GM23338 (cell line): ENCODE results near the gene TMEFF1. TPM values are rescaled to one million over a fixed set of nuclear protein-coding genes. Genes with fewer than 3 reads are reported as not detected.

ENCODE experiments used
- ATAC-seq: fragments of 200-7000 bp; cut with Tn5 transposase; 3 replicates; pipeline ENCODE4 v1.9.1; 2020
- DNase-seq: peaks from one replicate; pipeline ENCODE4 v3.0.0-alpha.2; 2015; ENCODE audit warnings: low spot score
- H2AFZ ChIP-seq: fragments of 200-600 bp; sonication (generic); 2 replicates; pipeline ENCODE4 v1.8.0; 2016; ENCODE audit warnings: antibody characterized with exemption, mild to moderate bottlenecking, moderate library complexity
- H3F3A ChIP-seq: fragments of 200-600 bp; sonication (generic); replicated peaks from 2 replicates; pipeline ENCODE4 v1.8.0; 2017; ENCODE audit warnings: antibody characterized with exemption, mixed run types, low read depth
- H3K27ac ChIP-seq: fragments of 200-600 bp; sonication (generic); 2 replicates; pipeline ENCODE4 v1.6.1; 2016; ENCODE audit warnings: low read depth
- H3K27me3 ChIP-seq: fragments of 200-600 bp; sonication (generic); 2 replicates; pipeline ENCODE4 v1.8.0; 2016; ENCODE audit warnings: mild to moderate bottlenecking, mixed run types, moderate library complexity; ENCODE audit not compliant: insufficient read depth
- H3K36me3 ChIP-seq: fragments of 200-600 bp; sonication (generic); 2 replicates; pipeline ENCODE4 v1.8.0; 2016; ENCODE audit warnings: mild to moderate bottlenecking; ENCODE audit not compliant: insufficient read depth
- H3K4me1 ChIP-seq: fragments of 200-600 bp; sonication (generic); 2 replicates; pipeline ENCODE4 v1.8.0; 2016; ENCODE audit warnings: mild to moderate bottlenecking, moderate library complexity; ENCODE audit not compliant: insufficient read depth
- H3K4me2 ChIP-seq: fragments of 200-600 bp; sonication (generic); 2 replicates; pipeline ENCODE4 v1.7.1; 2017; ENCODE audit warnings: mixed run types
- H3K4me3 ChIP-seq: fragments of 200-600 bp; sonication (generic); 2 replicates; pipeline ENCODE4 v1.6.1; 2016; ENCODE audit warnings: mixed run types
- H3K79me2 ChIP-seq: fragments of 200-600 bp; sonication (generic); replicated peaks from 2 replicates; pipeline ENCODE4 v1.8.0; 2017; ENCODE audit warnings: mild to moderate bottlenecking; ENCODE audit not compliant: insufficient read depth
- H3K9me2 ChIP-seq: fragments of 200-600 bp; sonication (generic); 2 replicates; pipeline ENCODE4 v1.8.0; 2017; ENCODE audit not compliant: insufficient read depth
- H4K20me1 ChIP-seq: fragments of 200-600 bp; sonication (generic); replicated peaks from 2 replicates; pipeline ENCODE4 v1.8.0; 2017; ENCODE audit warnings: mild to moderate bottlenecking; ENCODE audit not compliant: insufficient read depth
- H3K27ac Mint-ChIP-seq: 2 replicates; pipeline ENCODE4 v1.8.0; 2020; ENCODE audit warnings: inconsistent platforms, mild to moderate bottlenecking, moderate library complexity, mixed read lengths
- H3K27me3 Mint-ChIP-seq: 3 replicates; pipeline ENCODE4 v1.8.0; 2022; ENCODE audit warnings: low read depth, mild to moderate bottlenecking, moderate library complexity, mixed read lengths, inconsistent platforms; ENCODE audit not compliant: insufficient read depth, poor library complexity
- H3K36me3 Mint-ChIP-seq: 3 replicates; pipeline ENCODE4 v1.8.0; 2021; ENCODE audit warnings: low read depth, mild to moderate bottlenecking, inconsistent platforms, moderate library complexity, mixed read lengths
- H3K4me1 Mint-ChIP-seq: 3 replicates; pipeline ENCODE4 v1.8.0; 2020; ENCODE audit warnings: mild to moderate bottlenecking, inconsistent platforms, mixed read lengths
- H3K4me3 Mint-ChIP-seq: 3 replicates; pipeline ENCODE4 v1.8.0; 2021; ENCODE audit warnings: moderate library complexity, mild to moderate bottlenecking, inconsistent platforms, mixed read lengths
- H3K9me3 Mint-ChIP-seq: 3 replicates; pipeline ENCODE4 v1.8.0; 2020; ENCODE audit warnings: moderate library complexity, mild to moderate bottlenecking, inconsistent platforms, mixed read lengths
- EZH2 ChIP-seq: fragments of 200-600 bp; sonication (generic); IDR thresholded peaks from one replicate; pipeline ENCODE4 v1.8.0; 2017; ENCODE audit warnings: antibody characterized with exemption, mild to moderate bottlenecking, low read depth; ENCODE audit not compliant: unreplicated experiment
- EZH2phosphoT487 ChIP-seq: fragments of 200-600 bp; sonication (generic); IDR thresholded peaks from one replicate; pipeline ENCODE4 v1.8.1; 2018; ENCODE audit warnings: antibody characterized with exemption; ENCODE audit not compliant: unreplicated experiment
- JUNB ChIP-seq: IDR thresholded peaks from one replicate; pipeline ENCODE4 v1.6.1; 2016; ENCODE audit warnings: antibody characterized with exemption; ENCODE audit not compliant: unreplicated experiment
- NANOG ChIP-seq: IDR thresholded peaks from 2 replicates; pipeline ENCODE4 v1.6.1; 2016; ENCODE audit warnings: antibody characterized with exemption, borderline replicate concordance
- POLR2AphosphoS5 ChIP-seq: IDR thresholded peaks from 2 replicates; pipeline ENCODE4 v1.6.1; 2016; ENCODE audit warnings: antibody characterized with exemption, low read depth
- ZNF114 ChIP-seq: fragments of 250-450 bp; sonication (Bioruptor Pico); IDR thresholded peaks from 2 replicates; pipeline ENCODE4 v1.5.0; 2020; ENCODE audit warnings: mild to moderate bottlenecking, moderate library complexity
- ZNF331 ChIP-seq: fragments of 250-450 bp; sonication (Bioruptor Pico); IDR thresholded peaks from 2 replicates; pipeline ENCODE4 v1.5.0; 2020; ENCODE audit warnings: low read depth, mild to moderate bottlenecking, moderate library complexity
- polyA plus RNA-seq: library from polyadenylated mRNA; unstranded; fragments of >200 nt; fragmentation: Nextera tagmentation; extraction: Ambion mirVana; gene quantifications from 2 replicates; pipeline ENCODE4 v1.2.1, GENCODE V29; 2016
- total RNA-seq: library from RNA; depleted of rRNA; stranded (reverse); fragments of >200 nt; shearing (Covaris generic); gene quantifications from 2 replicates; pipeline ENCODE4 v1.2.3, GENCODE V29; 2014
- TF ChIP-seq, protein P1 (sequence below): fragments of 250-450 bp; sonication (Bioruptor Pico); IDR thresholded peaks from 2 replicates; pipeline ENCODE4 v1.5.0; 2020; ENCODE audit warnings: mild to moderate bottlenecking, moderate library complexity
- TF ChIP-seq, protein P2 (sequence below): IDR thresholded peaks from 2 replicates; pipeline ENCODE4 v1.6.1; 2016; ENCODE audit warnings: antibody characterized with exemption

TMEFF1 gene
- total and polyA plus RNA-seq, 2 experiments from 2014 or later = 6.6 to 85.2 TPM

DNA sequence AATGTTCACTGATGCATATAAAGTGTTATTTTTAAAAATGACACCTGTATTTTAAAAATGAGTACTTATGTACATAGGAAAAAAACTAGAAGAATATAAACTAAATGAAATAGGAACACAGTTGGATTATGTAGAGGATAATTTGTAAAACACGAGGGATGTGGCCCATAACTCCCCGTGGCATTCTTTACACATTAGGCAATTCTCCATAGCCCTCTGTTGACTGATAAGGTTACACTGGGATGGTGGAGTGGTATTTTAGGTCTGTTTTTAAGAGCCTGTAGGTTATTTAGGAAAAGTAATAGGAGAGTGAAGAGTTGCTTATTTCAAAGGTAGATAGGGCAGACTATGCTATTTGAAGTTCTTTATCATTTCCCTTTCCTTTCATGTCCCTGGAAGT, 106.7 kb downstream of the TMEFF1 start (continued):
- TF ChIP-seq, protein P1, sequence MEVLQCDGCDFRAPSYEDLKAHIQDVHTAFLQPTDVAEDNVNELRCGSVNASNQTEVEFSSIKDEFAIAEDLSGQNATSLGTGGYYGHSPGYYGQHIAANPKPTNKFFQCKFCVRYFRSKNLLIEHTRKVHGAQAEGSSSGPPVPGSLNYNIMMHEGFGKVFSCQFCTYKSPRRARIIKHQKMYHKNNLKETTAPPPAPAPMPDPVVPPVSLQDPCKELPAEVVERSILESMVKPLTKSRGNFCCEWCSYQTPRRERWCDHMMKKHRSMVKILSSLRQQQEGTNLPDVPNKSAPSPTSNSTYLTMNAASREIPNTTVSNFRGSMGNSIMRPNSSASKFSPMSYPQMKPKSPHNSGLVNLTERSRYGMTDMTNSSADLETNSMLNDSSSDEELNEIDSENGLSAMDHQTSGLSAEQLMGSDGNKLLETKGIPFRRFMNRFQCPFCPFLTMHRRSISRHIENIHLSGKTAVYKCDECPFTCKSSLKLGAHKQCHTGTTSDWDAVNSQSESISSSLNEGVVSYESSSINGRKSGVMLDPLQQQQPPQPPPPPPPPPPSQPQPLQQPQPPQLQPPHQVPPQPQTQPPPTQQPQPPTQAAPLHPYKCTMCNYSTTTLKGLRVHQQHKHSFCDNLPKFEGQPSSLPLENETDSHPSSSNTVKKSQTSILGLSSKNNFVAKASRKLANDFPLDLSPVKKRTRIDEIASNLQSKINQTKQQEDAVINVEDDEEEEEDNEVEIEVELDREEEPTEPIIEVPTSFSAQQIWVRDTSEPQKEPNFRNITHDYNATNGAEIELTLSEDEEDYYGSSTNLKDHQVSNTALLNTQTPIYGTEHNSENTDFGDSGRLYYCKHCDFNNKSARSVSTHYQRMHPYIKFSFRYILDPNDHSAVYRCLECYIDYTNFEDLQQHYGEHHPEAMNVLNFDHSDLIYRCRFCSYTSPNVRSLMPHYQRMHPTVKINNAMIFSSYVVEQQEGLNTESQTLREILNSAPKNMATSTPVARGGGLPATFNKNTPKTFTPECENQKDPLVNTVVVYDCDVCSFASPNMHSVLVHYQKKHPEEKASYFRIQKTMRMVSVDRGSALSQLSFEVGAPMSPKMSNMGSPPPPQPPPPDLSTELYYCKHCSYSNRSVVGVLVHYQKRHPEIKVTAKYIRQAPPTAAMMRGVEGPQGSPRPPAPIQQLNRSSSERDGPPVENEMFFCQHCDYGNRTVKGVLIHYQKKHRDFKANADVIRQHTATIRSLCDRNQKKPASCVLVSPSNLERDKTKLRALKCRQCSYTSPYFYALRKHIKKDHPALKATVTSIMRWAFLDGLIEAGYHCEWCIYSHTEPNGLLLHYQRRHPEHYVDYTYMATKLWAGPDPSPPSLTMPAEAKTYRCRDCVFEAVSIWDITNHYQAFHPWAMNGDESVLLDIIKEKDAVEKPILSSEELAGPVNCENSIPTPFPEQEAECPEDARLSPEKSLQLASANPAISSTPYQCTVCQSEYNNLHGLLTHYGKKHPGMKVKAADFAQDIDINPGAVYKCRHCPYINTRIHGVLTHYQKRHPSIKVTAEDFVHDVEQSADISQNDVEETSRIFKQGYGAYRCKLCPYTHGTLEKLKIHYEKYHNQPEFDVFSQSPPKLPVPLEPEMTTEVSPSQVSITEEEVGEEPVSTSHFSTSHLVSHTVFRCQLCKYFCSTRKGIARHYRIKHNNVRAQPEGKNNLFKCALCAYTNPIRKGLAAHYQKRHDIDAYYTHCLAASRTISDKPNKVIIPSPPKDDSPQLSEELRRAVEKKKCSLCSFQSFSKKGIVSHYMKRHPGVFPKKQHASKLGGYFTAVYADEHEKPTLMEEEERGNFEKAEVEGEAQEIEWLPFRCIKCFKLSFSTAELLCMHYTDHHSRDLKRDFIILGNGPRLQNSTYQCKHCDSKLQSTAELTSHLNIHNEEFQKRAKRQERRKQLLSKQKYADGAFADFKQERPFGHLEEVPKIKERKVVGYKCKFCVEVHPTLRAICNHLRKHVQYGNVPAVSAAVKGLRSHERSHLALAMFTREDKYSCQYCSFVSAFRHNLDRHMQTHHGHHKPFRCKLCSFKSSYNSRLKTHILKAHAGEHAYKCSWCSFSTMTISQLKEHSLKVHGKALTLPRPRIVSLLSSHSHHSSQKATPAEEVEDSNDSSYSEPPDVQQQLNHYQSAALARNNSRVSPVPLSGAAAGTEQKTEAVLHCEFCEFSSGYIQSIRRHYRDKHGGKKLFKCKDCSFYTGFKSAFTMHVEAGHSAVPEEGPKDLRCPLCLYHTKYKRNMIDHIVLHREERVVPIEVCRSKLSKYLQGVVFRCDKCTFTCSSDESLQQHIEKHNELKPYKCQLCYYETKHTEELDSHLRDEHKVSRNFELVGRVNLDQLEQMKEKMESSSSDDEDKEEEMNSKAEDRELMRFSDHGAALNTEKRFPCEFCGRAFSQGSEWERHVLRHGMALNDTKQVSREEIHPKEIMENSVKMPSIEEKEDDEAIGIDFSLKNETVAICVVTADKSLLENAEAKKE = no peak
- TF ChIP-seq JUNB = no peak
- TF ChIP-seq NANOG = no peak
- no peak for TF ChIP-seq ZNF114 (CRISPR knock-in tag)
- no peak for TF ChIP-seq EZH2phosphoT487
- no peak for TF ChIP-seq POLR2AphosphoS5
- TF ChIP-seq, protein P2, sequence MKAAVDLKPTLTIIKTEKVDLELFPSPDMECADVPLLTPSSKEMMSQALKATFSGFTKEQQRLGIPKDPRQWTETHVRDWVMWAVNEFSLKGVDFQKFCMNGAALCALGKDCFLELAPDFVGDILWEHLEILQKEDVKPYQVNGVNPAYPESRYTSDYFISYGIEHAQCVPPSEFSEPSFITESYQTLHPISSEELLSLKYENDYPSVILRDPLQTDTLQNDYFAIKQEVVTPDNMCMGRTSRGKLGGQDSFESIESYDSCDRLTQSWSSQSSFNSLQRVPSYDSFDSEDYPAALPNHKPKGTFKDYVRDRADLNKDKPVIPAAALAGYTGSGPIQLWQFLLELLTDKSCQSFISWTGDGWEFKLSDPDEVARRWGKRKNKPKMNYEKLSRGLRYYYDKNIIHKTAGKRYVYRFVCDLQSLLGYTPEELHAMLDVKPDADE = no peak
- no peak for TF ChIP-seq ZNF331 (CRISPR knock-in tag)

DNA sequence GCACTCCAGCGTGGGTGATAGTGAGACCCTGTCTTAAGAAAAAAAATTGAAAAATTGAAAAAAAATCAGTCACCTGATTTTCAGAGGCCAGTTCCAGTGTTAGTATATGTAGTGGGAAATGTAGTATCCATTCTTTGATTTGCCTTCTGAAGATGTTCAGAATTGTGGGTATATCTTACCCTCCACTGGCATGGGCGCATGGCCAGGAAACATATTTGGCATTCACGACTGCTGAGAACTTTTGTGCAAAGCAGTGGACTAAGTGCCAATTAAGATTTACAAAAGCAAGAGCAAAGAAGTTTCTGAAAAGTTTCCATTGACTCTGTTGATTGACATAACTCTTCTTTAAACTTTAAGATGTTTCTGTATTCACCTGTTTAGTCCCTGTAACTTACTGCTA, 107.3 kb downstream of the TMEFF1 start:
- Histone ChIP-seq H3F3A (no peaks in the 10 kb centered on the region), H3K9me2 (no peaks in the 10 kb centered on the region), H3K4me1 (no peaks in the 10 kb centered on the region), H3K4me2 (no peak overlapping the region), H3K36me3 (no peaks in the 10 kb centered on the region; the same call in 1 of the 2 replicates), H4K20me1 (no peaks in the 10 kb centered on the region; the same call in 1 of the 2 replicates), H3K79me2 (no peaks in the 10 kb centered on the region), H3K27ac (no peak overlapping the region), H3K4me3 (no peak overlapping the region), H2AFZ (no peak overlapping the region), H3K27me3 (no peaks in the 10 kb centered on the region)
- Mint-ChIP-seq H3K27ac (no peak overlapping the region), H3K9me3 (no peaks in the 10 kb centered on the region), H3K36me3 (peaks cover 6% of the 10 kb centered on the region; the same call in 2 of the 3 replicates), H3K4me1 (no peaks in the 10 kb centered on the region), H3K27me3 (no peaks in the 10 kb centered on the region), H3K4me3 (no peak overlapping the region)
- DNase-seq (no peak), ATAC-seq (no peak)
- TF ChIP-seq ZNF114 (CRISPR knock-in tag) (no peak), EZH2 (no peak), ZNF331 (CRISPR knock-in tag) (no peak)
